ENCODE measurements around the gene OSBPL6. TPM values are rescaled to one million over a fixed set of nuclear protein-coding genes. Genes with fewer than 3 reads are reported as not detected.
"Not testable (repeated sequence)": the region's sequence is repeated elsewhere in the genome, so short reads cannot be mapped to it uniquely, and the experiment has no call there.

The OSBPL6 gene
- total and polyA plus RNA-seq, 5 donors, result 2.3 to 8.2 (median 7.2) TPM

DNA sequence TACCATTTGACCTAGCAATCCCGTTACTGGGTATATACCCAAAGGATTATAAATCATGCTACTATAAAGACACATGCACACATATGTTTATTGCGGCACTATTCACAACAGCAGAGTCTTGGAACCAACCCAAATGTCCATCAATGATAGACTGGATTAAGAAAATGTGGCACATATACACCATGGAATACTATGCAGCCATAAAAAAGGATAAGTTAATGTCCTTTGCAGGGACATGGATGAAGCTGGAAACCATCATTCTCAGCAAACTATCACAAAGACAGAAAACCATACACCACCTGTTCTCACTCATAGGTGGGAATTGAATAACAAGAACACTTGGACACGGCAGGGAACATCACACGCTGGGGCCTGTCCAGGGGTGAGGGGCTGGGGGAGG is 163.4 kb downstream of the OSBPL6 start:
- H3K9me3 ChIP-seq (ENCODE audit: control insufficient read depth, low read length); intact Hi-C loops (cut with DNase I); ATAC-seq; H3K4me3 ChIP-seq (ENCODE audit: low read length); H3K27ac ChIP-seq (ENCODE audit: low read length); DNase-seq; H3K27me3 ChIP-seq (ENCODE audit: control insufficient read depth, insufficient read depth); H3K4me1 ChIP-seq (ENCODE audit: control insufficient read depth, insufficient read depth, low read length): not testable (repeated sequence)
- 96% methylated on average over 4 of the region's 4 CpGs for WGBS

- intact Hi-C loops (cut with DNase I), result no loop called here
- Histone ChIP-seq H3K27ac (ENCODE audit: low read length) (no peak overlapping the region), H3K27me3 (ENCODE audit: control insufficient read depth, insufficient read depth) (no peaks in the 10 kb centered on the region), H3K4me3 (ENCODE audit: low read length) (no peak overlapping the region), H3K9me3 (ENCODE audit: control insufficient read depth, low read length) (no peaks in the 10 kb centered on the region), H3K4me1 (ENCODE audit: control insufficient read depth, insufficient read depth, low read length) (no peaks in the 10 kb centered on the region)
- WGBS, result 84% methylated on average over 7 of the region's 7 CpGs
- DNase-seq (no peak), ATAC-seq (no peak)
Measured at GRCh38 chr2:178359192-178359912, 165.0 kb downstream of the OSBPL6 start.

GRCh38 chr2:178361588-178361987 is 167.3 kb downstream of the OSBPL6 start:
- Histone ChIP-seq H3K4me1 (ENCODE audit: control insufficient read depth, insufficient read depth, low read length) (no peaks in the 10 kb centered on the region), H3K27me3 (ENCODE audit: control insufficient read depth, insufficient read depth) (no peaks in the 10 kb centered on the region), H3K9me3 (ENCODE audit: control insufficient read depth, low read length) (no peaks in the 10 kb centered on the region), H3K27ac (ENCODE audit: low read length) (no peak overlapping the region), H3K4me3 (ENCODE audit: low read length) (no peak overlapping the region)
- WGBS, result 96% methylated on average over 4 of the region's 4 CpGs
- intact Hi-C loops (cut with DNase I), result no loop called here
- ATAC-seq (no peak), DNase-seq (no peak)

- no peak for ATAC-seq
- Histone ChIP-seq H3K4me1 (ENCODE audit: control insufficient read depth, insufficient read depth, low read length) (no peaks in the 10 kb centered on the region), H3K4me3 (ENCODE audit: low read length) (no peak overlapping the region), H3K27ac (ENCODE audit: low read length) (no peak overlapping the region), H3K27me3 (ENCODE audit: control insufficient read depth, insufficient read depth) (no peaks in the 10 kb centered on the region), H3K9me3 (ENCODE audit: control insufficient read depth, low read length) (no peaks in the 10 kb centered on the region)
- WGBS, result 87% methylated on average over 7 of the region's 7 CpGs
- intact Hi-C loops (cut with DNase I), result no loop called here
- DNase-seq, result no peak
Measured at GRCh38 chr2:178363252-178363651, 168.9 kb downstream of the OSBPL6 start.

DNA sequence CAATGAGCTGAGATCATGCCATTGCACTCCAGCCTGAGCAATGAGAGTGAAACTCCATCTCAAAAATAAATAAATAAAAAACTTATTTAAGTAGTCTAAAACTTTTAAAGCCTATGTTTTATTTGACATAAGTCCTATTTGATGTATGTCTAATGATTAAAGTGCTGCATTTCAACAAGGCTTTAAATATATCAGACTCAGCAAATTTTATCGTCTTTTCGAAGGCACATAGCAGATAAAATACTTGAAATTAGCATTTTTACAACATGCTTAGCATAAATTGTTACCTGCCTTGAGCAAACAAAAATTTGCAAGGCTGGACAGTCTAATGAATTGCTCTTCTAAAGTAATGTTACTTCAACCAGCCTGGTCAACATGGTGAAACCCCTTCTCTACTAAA is 170.8 kb downstream of the OSBPL6 start:
- Histone ChIP-seq H3K9me3 (ENCODE audit: control insufficient read depth, low read length) (no peaks in the 10 kb centered on the region), H3K4me1 (ENCODE audit: control insufficient read depth, insufficient read depth, low read length) (no peaks in the 10 kb centered on the region), H3K27ac (ENCODE audit: low read length) (no peak overlapping the region), H3K4me3 (ENCODE audit: low read length) (no peak overlapping the region), H3K27me3 (ENCODE audit: control insufficient read depth, insufficient read depth) (no peaks in the 10 kb centered on the region)
- DNase-seq (no peak), ATAC-seq (no peak)
- intact Hi-C loops (cut with DNase I), result no loop called here
- WGBS, result 87% methylated on average over 2 of the region's 2 CpGs

- H3K4me1 ChIP-seq (ENCODE audit: control insufficient read depth, insufficient read depth, low read length), result no peaks in the 10 kb centered on the region
- intact Hi-C loops (cut with DNase I), result no loop called here
- no peak overlapping the region for H3K4me3 ChIP-seq (ENCODE audit: low read length)
- DNase-seq (no peak), ATAC-seq (no peak)
- no peak overlapping the region for H3K27ac ChIP-seq (ENCODE audit: low read length)
- H3K27me3 ChIP-seq (ENCODE audit: control insufficient read depth, insufficient read depth), result no peaks in the 10 kb centered on the region
- no peaks in the 10 kb centered on the region for H3K9me3 ChIP-seq (ENCODE audit: control insufficient read depth, low read length)
- 89% methylated on average over 4 of the region's 4 CpGs for WGBS
Measured at GRCh38 chr2:178366412-178366811, 172.1 kb downstream of the OSBPL6 start.

DNA sequence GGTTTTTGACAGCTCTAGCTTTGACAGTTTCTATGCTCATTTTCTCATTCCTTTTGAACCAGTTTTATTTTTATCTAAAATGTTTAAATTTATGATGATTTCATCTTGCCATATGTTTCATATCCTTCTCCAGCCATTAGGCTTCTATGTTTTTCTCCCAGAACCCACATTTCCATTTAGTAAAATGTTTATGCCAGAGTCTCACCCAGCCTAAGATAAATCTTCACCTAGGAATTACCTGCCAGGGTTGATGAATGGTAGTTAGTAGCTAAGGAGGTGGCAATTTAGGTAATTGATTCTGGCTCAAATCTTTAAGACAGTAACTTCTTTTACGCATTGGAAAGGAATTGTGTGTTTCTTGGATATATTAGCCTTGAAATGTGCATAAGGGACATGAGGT is 173.0 kb downstream of the OSBPL6 start:
- WGBS, result 91% methylated on average over 1 of the region's 1 CpG
- Histone ChIP-seq H3K9me3 (ENCODE audit: control insufficient read depth, low read length) (no peaks in the 10 kb centered on the region), H3K27ac (ENCODE audit: low read length) (no peak overlapping the region), H3K27me3 (ENCODE audit: control insufficient read depth, insufficient read depth) (no peaks in the 10 kb centered on the region), H3K4me3 (ENCODE audit: low read length) (no peak overlapping the region), H3K4me1 (ENCODE audit: control insufficient read depth, insufficient read depth, low read length) (no peaks in the 10 kb centered on the region)
- no peak for DNase-seq
- intact Hi-C loops (cut with DNase I), result no loop called here
- no peak for ATAC-seq

- no peaks in the 10 kb centered on the region for H3K27me3 ChIP-seq (ENCODE audit: control insufficient read depth, insufficient read depth)
- H3K27ac ChIP-seq (ENCODE audit: low read length), result no peak overlapping the region
- H3K4me3 ChIP-seq (ENCODE audit: low read length), result no peak overlapping the region
- H3K9me3 ChIP-seq (ENCODE audit: control insufficient read depth, low read length), result no peaks in the 10 kb centered on the region
- intact Hi-C loops (cut with DNase I), result no loop called here
- 71% methylated on average over 1 of the region's 1 CpG for WGBS
- no peaks in the 10 kb centered on the region for H3K4me1 ChIP-seq (ENCODE audit: control insufficient read depth, insufficient read depth, low read length)
- ATAC-seq, result no peak
- DNase-seq, result no peak
Measured at GRCh38 chr2:178374865-178375264, 180.6 kb downstream of the OSBPL6 start.

- Histone ChIP-seq H3K27me3 (ENCODE audit: control insufficient read depth, insufficient read depth) (no peaks in the 10 kb centered on the region), H3K9me3 (ENCODE audit: control insufficient read depth, low read length) (no peaks in the 10 kb centered on the region), H3K27ac (ENCODE audit: low read length) (no peak overlapping the region), H3K4me1 (ENCODE audit: control insufficient read depth, insufficient read depth, low read length) (no peaks in the 10 kb centered on the region), H3K4me3 (ENCODE audit: low read length) (no peak overlapping the region)
- ATAC-seq (no peak), DNase-seq (no peak)
- intact Hi-C loops (cut with DNase I), result no loop called here
- WGBS, result 87% methylated on average over 3 of the region's 3 CpGs
Measured at GRCh38 chr2:178377046-178377445, 182.7 kb downstream of the OSBPL6 start.

GRCh38 chr2:178379162-178380004 is 185.1 kb downstream of the OSBPL6 start:
- 89% methylated on average over 4 of the region's 4 CpGs for WGBS
- Histone ChIP-seq H3K27me3 (ENCODE audit: control insufficient read depth, insufficient read depth) (no peaks in the 10 kb centered on the region), H3K4me1 (ENCODE audit: control insufficient read depth, insufficient read depth, low read length) (no peaks in the 10 kb centered on the region), H3K4me3 (ENCODE audit: low read length) (no peak overlapping the region), H3K9me3 (ENCODE audit: control insufficient read depth, low read length) (no peaks in the 10 kb centered on the region), H3K27ac (ENCODE audit: low read length) (no peak overlapping the region)
- ATAC-seq, result no peak
- intact Hi-C loops (cut with DNase I), result no loop called here
- DNase-seq, result no peak

GRCh38 chr2:178380763-178381162 is 186.5 kb downstream of the OSBPL6 start:
- H3K27me3 ChIP-seq (ENCODE audit: control insufficient read depth, insufficient read depth), result no peaks in the 10 kb centered on the region
- H3K9me3 ChIP-seq (ENCODE audit: control insufficient read depth, low read length), result no peaks in the 10 kb centered on the region
- no peak overlapping the region for H3K27ac ChIP-seq (ENCODE audit: low read length)
- H3K4me1 ChIP-seq (ENCODE audit: control insufficient read depth, insufficient read depth, low read length), result no peaks in the 10 kb centered on the region
- intact Hi-C loops (cut with DNase I), result no loop called here
- WGBS, result 96% methylated on average over 1 of the region's 1 CpG
- no peak overlapping the region for H3K4me3 ChIP-seq (ENCODE audit: low read length)
- no peak for DNase-seq
- ATAC-seq, result no peak
